HG03175 (cell line): Measurements from ENCODE around the gene STK11.

ENCODE experiments used
- ATAC-seq: cut with Tn5 transposase; IDR thresholded peaks from one replicate; pipeline ENCODE4 v1.9.1; 2021; ENCODE audit warnings: mild to moderate bottlenecking, moderate library complexity; ENCODE audit not compliant: unreplicated experiment

Gene STK11

GRCh38 chr19:1259876-1260748 is 54.5 kb downstream of the STK11 start:
- ATAC-seq: peak; percentile 18

- ATAC-seq: peak; percentile 55
Observed at GRCh38 chr19:1260749-1261537, 55.4 kb downstream of the STK11 start.

DNA sequence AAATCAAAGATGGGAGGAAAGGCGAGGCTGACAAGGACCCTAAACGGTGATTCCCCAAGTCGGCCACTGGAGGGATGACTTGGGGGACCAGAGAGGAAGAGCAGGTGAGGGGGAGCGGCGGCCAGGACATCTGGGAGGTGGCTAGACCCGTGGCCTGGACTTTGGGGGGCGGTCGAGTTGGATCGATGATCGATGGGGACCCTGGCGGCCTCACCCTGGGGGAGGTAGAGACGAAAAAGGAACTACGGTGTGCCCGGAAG is 55.9 kb downstream of the STK11 start:
- ATAC-seq: no peak

DNA sequence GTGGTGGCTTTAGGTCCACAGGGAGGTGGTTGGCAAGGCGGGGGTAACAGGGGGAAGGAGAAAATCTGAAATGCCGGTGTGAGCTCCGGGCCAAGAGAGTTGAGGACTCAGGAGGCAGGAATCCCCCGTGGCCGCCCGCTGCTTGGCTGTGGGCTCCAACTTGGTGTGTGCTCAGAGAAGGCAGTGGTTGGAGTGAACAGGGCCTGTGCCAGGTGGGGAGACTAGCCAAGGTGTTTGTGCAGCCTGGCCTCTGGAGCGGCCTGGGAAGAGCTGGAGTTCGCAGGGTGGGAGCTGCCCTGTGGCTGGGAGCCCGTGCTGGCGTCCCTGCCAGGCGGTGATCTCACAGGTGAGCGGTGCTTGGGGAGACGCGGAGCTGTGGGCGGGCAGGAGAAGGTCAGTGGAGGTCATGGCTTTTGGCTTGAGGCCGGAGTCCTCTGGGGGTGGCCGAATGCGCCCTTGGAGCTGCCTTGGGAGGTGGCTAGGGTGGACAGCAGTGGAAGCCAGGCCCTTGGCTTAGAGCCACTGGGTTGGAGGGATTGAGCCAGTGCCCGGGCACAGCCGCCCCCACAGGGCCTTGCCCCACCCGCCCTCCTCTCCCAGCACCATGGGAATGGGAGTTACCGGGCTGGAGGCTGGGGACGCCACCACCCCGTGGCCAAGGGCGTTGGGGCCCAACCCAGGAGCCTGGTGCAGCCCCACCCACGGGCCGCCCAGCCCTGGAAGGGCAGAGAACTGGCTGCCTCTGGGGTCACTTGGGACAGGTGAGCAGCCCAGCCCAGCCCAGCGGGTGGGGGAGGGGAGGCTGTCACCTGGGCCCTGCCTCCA is 56.4 kb downstream of the STK11 start:
- no peak for ATAC-seq

DNA sequence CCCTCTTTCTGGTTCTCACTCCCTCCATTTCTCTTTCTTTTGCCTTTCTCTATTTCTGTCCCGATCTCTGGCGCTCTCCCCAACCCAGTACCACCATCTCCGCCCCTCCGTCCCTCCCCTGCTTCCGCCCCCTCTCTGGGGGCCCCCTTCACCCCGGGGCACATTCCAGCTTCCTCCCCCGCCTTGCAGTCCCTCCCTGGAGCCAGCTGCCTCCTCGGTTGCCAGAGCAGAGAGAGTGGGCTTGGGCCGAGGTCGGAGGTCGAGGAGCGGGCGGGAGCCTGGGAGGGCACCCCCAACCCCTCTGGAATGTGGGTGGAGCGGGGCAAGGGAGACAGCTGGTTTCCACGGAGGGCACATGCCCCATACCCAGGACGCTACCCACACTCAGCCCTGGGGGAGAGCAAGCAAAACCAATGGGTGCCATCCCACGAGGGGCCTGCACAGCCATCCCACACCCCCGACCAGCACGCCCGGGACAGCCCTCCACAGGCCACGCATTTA is 57.1 kb downstream of the STK11 start:
- no peak for ATAC-seq

DNA sequence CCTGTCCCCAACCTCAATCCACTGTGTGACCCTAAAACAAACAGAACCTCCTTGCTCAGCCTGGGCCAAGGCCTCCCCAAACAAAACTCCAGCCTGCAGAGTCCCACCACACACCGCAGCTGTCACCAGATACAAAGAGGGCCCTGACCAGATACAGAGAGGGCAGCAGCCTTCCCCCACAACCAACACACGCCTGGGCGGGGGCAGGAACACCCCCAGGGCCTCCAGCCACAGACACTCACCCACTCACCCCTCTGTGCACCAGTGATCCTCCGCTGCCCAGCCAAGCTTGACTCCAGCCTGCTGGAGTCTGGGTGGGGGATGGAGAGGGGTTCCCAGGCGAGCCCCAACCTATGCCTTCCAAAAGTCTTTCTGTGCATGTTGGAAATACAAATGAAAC is 57.6 kb downstream of the STK11 start:
- ATAC-seq: no peak

DNA sequence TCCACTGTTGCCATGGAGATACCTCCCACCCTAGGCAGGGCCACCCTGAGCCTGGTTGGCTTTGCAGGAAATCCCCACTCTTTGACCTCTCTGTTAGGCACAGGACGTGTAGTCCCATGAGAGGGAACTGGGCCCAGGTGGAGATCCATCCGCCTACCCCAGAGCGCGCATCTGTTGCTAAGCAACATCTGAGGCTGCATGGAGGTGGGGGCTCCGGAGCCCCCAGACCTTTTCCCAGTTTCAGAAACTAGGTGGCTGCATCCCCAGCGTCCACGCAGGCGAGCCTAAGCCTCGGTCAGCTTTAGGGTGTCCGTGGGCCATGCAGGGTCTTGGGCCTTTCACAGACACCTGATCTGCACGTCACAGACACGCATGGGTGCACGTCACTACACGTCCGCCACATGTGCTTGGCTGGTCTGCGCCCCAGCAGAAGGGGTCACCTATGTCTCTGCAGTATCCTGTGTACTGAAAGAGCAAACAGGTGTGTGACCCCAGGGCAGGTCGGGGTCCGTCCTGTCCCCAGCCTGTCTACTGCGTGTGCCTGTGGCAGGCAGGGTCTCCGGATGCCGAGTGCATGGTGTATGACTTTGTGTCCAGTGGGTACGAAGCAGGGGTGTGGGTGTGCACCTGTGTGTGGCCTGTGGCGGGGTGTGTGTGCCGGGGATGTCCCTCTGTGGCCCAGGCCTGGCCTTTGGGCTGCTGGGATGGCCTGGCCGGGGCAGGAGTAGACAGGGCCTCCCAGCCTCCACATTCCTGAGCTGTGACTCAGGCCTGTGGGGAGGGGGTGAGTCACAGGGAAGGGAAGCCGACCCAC is 59.4 kb downstream of the STK11 start:
- no peak for ATAC-seq

DNA sequence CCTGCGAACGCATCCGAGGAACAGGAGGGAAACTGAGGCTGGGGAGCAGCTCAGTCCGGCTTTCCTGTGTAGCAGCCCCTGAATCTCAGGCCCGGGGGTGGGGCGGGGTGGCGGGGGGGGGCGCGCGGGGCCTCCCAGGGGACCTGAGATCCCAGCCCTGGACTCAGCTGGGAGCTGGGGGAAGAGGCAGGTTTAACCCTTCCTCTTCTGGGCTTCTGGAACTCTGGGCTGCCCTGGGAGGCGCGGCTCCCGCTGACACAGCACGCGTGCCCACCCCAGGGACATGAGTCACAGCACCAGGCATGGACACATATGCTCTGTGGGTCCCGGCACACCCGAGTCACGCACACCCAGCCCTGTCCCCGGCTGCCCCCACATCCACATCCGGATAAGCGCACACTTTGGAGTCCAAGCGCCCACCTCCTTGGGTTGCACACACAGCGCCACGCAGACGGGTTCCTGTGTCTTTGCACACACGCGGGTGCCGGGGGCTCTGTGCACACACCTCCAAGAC is 60.1 kb downstream of the STK11 start:
- no peak for ATAC-seq

DNA sequence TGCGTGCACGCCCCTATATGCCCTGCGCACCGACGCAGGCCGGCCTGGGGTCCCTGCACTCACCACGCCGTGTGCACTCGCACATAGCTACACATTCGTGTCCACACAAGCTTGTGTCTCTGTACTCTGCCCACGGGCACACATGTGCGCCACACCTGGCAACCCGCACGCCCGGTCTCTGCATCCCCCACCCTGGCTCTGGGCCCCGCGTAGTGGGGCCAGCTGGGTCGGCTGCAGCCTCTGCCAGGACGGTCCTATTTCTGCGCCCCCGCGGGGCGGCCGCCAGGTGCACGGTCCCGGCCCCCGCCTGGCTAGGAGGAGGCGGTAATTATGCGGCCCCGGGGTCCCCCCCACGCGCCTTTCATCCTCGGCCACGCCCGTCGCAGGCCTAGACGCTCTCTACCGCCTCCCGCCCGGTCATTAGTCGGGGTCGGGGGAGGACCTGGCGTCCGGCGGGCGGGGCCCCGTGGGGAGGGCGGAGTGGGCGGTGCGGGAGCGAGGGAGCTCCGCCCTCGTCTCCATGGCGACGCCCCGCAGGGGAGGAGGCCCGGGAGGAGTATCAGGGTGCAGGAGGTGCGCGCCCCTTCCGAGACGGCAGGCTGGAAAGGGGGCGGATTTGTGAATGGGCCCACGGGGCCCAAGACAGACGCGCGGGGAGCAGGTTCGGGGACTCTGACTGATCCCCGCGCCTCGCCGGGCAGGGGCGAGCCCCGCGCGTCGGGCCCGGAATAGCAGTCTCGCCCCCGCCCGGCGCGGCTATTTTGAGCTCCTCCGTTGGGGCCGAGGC is 60.7 kb downstream of the STK11 start:
- peak; percentile 31 for ATAC-seq

DNA sequence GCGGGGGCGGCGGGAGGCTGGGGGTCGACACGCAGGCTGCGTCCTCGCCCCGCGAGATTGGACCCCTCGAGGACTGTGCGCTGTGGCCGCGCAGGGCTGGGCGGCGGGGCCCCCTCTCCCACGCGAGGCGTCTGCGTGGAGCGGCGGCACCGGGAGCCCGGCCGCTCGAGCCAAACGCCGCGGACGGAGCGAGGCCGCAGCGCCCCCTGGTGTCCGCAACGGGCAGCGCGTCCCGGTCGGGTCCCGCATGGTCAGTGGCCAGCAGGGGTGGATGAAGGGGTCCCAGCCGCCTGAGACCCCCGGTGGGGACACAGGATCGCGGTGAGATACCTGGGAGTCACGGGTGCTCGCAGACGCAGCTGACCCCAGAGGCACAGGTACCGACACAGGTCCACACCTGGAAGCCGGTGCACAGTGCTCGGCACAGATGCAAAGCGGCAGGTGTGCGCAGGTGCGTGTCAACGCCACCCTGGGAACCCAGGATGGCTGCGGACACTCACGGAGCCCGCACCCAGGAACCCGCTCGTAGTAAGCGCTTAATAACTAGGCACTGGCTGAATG is 61.4 kb downstream of the STK11 start:
- ATAC-seq: peak; percentile 16

DNA sequence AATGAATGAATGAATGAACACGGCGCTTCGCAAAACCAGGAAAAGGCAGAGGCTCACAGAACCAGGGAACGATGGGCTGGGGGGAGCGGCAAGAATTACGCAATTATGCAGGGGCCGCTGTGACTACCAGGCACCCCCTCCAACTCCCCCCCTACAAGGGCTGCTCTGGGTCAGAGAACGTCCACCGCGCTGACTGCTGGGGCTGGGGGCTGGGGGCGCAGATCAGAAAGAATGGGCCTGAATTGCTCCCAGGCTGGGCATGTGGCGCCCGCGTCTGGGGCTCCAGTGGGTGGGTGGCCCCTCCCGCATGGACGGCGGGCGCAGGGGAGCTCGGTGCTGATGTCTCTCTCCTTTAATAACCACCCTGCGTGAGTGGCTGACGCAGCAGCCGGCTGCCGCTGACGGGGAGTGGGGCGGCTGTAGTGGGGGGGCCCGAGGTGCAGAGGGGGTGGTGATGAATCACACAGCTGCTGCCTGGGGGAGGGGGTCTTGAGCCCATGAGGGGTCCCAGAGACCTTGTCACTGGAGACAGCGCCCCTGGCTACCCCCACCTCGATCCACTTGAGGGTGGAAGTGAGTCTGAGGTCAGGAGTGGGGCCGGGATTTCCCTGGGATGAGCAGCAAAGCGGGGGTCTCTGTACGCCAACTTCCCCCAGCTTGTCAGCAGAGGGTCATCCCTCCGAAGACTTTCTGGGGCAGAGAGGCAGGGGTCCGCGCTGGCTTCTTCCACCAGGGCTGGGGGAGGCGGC is 62.1 kb downstream of the STK11 start:
- ATAC-seq: no peak

GRCh38 chr19:1268226-1269064 is 62.9 kb downstream of the STK11 start:
- ATAC-seq: no peak

DNA sequence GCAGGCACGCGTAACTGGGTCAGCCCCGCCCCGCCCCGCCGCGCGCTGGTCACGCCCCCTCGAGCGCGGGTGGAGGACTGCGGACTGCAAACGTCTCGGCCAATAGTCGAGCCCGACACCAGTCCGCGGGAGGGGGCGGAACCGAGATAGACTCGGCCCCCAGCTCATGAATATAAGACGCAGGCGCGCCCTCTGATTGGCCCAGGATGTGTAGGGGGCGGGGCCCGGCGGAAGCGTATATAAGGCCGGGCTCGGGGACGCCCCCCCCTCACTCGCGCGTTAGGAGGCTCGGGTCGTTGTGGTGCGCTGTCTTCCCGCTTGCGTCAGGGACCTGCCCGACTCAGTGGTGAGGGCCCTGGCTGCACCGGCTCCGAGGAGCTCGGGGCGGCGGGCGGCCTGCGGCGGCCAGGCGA is 63.5 kb downstream of the STK11 start, which contains the start of gene CIRBP:
Gene CIRBP (plus strand): TSS at position 268 of the 413 bp plus-strand sequence. CDS start 1,602 bp downstream, outside the sequence.
- ATAC-seq: peak; percentile 66

- peak; percentile 26 for ATAC-seq
Observed at GRCh38 chr19:1269478-1270212, 64.1 kb downstream of the STK11 start.

DNA sequence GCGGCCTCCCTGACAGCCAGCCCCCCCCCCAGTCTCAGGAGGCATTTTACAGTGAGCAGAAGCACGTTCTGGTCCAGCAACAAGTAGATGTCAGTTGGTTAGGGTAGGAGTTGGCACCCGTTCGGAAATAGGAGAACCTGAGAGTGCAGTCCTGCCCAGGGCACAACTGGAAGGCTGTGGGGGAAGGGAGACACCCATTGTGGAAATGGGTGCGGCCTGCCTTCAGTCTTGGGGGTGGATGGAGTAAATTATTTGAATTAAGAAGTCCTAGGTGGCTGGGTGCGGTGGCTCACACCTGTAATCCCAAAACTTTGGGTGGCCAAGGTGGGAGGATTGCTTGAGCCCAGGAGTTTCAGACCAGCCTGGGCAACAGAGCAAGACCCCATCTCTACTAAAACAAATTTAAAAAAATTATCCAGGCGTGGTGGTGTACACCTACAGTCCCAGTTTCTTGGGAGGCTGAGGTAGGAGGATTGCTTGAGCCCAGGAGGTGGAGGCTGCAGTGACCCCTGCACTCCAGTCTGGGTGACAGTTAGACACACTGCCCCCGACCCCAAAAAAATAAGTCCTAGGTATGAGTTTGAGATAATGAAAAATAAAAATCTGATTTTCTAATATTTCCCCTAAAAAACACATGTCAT is 64.8 kb downstream of the STK11 start:
- ATAC-seq: no peak

DNA sequence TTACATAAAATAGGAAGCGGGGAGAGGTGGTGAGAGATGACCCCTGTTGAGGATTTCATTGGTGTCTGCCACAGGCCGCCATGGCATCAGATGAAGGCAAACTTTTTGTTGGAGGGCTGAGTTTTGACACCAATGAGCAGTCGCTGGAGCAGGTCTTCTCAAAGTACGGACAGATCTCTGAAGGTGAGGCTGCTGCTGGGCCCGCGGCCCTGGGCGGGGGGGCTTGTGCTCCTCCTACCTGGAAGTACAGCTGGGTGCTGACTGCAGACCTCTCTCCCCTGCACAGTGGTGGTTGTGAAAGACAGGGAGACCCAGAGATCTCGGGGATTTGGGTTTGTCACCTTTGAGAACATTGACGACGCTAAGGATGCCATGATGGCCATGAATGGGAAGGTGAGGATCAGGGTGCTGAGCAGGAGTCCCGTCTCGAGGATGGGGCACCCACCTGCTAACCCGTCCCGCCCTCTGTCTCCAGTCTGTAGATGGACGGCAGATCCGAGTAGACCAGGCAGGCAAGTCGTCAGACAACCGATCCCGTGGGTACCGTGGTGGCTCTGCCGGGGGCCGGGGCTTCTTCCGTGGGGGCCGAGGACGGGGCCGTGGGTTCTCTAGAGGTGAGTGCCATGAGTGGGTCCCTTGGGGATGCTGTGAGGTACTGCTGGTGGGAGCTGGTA is 65.4 kb downstream of the STK11 start:
- ATAC-seq: no peak
